ENCODE data around the gene MTA3.

DNA sequence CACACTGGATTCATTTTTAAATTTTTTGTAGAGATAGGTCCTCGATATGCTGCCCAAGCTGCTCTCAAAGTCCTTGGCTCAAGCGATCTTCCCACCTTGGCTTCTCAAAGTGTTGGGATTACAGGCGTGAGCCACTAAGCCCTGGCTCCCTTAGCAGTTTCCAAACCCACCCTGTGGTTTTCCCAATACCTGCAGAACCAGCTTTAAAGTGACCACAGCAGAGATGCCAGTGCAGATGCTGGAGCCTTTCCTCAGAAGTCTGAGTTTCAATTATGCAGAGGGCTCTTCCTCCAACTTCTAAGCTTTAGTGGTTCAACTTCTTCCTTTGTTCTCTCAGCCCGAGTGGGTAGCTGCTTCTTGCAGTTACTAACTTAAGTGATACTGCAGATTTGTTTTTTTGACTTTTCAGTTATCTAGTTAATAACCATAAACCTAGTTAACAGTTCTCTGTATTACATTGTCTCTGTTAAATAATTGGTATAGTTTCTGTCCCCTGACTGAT lies 232.1 kb downstream of the MTA3 start:
- TF ChIP-seq POLR2A (IDR thresholded peaks at IDR 0.05; ENCODE audit: extremely low read depth, insufficient read length) (no peak), MAX (IDR thresholded peaks at IDR 0.05; ENCODE audit: low read depth, low read length) (no peak)

Data from NB4 (cell line).